Limb (tissue), 2 donors: Measurements from ENCODE around the gene CCDC117.
"Not testable (repeated sequence)": the region's sequence is repeated elsewhere in the genome, so short reads cannot be mapped to it uniquely, and the experiment has no call there.

Source experiments
- DNase-seq, 2 donors: peaks; one replicate each; pipeline ENCODE4 v3.0.0-alpha.2; 2016; ENCODE audit errors: extremely low spot score in 2 of 2

Gene CCDC117

GRCh38 chr22:28772633-28773460, at the start of gene CCDC117:
CCDC117 (plus strand) TSS chr22:28772695; CDS start chr22:28772850, 155 bp downstream.
- peak; percentile 94 to 97 for DNase-seq

GRCh38 chr22:28728002-28728401, 44.5 kb upstream of the CCDC117 start:
- no peak for DNase-seq

GRCh38 chr22:28728621-28729313, 43.7 kb upstream of the CCDC117 start:
- DNase-seq: no peak

GRCh38 chr22:28730179-28730578, 42.3 kb upstream of the CCDC117 start:
- DNase-seq: no peak

- no peak for DNase-seq
These were observed 38.1 kb upstream of the CCDC117 start for GRCh38 chr22:28734393-28734792.

- DNase-seq: no peak
These were observed 36.0 kb upstream of the CCDC117 start for GRCh38 chr22:28736301-28737155.

GRCh38 chr22:28737701-28738100, 34.8 kb upstream of the CCDC117 start:
- no peak for DNase-seq

- DNase-seq: not testable (repeated sequence)
These were observed 33.6 kb upstream of the CCDC117 start for GRCh38 chr22:28738876-28739275.

GRCh38 chr22:28741200-28741784, 31.2 kb upstream of the CCDC117 start:
- DNase-seq: no peak

- DNase-seq: peak; percentile 98
These were observed 30.5 kb upstream of the CCDC117 start, which contains the start of the genes CHEK2 and HSCB for GRCh38 chr22:28741785-28742561. CHEK2 (minus strand) TSS chr22:28741820; CDS start chr22:28734721, 7,099 bp downstream. HSCB (plus strand) TSS chr22:28742039; CDS start chr22:28742096, 57 bp downstream.

- no peak for DNase-seq
These were observed 29.9 kb upstream of the CCDC117 start for GRCh38 chr22:28742562-28742962.

- DNase-seq: no peak
These were observed 28.6 kb upstream of the CCDC117 start for GRCh38 chr22:28743852-28744251.

- peak in 1 of 2 donors; percentile 55 for DNase-seq
These were observed 22.0 kb upstream of the CCDC117 start for GRCh38 chr22:28750471-28750881.

- not testable (repeated sequence) for DNase-seq
These were observed 18.0 kb upstream of the CCDC117 start for GRCh38 chr22:28754512-28754911.

GRCh38 chr22:28759861-28760560, 12.5 kb upstream of the CCDC117 start:
- DNase-seq: no peak

- no peak for DNase-seq
These were observed 11.1 kb upstream of the CCDC117 start for GRCh38 chr22:28761449-28761755.

GRCh38 chr22:28762000-28762399, 10.5 kb upstream of the CCDC117 start:
- not testable (repeated sequence) for DNase-seq

- no peak for DNase-seq
These were observed 5.9 kb upstream of the CCDC117 start for GRCh38 chr22:28766628-28767027.

- no peak for DNase-seq
These were observed 3.6 kb upstream of the CCDC117 start for GRCh38 chr22:28768701-28769393.
